PC-9 (cell line): ENCODE data around the gene HBG2.

Source experiments
- CTCF ChIP-seq: fragments of 200-600 bp; sonication (generic); conservative IDR thresholded peaks from 2 replicates; pipeline ENCODE4 v1.6.1; 2017; ENCODE audit warnings: mixed run types, antibody characterized with exemption, mild to moderate bottlenecking, moderate library complexity
- EZH2 ChIP-seq: fragments of 200-600 bp; sonication (generic); IDR thresholded peaks from 2 replicates; pipeline ENCODE4 v1.8.0; 2017; ENCODE audit warnings: antibody characterized with exemption, low read depth

- TF ChIP-seq CTCF (no peak), EZH2 (no peak)
Measured at GRCh38 chr11:5281596-5281995, 27.0 kb upstream of the HBG2 start.
